Ovary (tissue), 9 donors: ENCODE results near the gene ATG5. TPM values are rescaled to one million over a fixed set of nuclear protein-coding genes. Genes with fewer than 3 reads are reported as not detected.
"Not testable (repeated sequence)": the region's sequence is repeated elsewhere in the genome, so short reads cannot be mapped to it uniquely, and the experiment has no call there.

Experiments
- DNase-seq, 5 donors: peaks; one replicate each; pipeline ENCODE4 v3.0.0-alpha.2; 2019 to 2020
- H3K27ac ChIP-seq, 2 donors: fragments of 200-600 bp; one replicate each; pipeline versions ENCODE4 v1.5.1 to v1.8.0; 2019 to 2022
- H3K27me3 ChIP-seq: fragments of 200-600 bp; one replicate; pipeline ENCODE4 v1.8.0; 2022
- H3K36me3 ChIP-seq: fragments of 200-600 bp; sonication (generic); one replicate; pipeline ENCODE4 v1.5.1; 2019
- H3K4me1 ChIP-seq: one replicate; pipeline ENCODE4 v1.8.1; 2013; ENCODE audit warnings: mild to moderate bottlenecking, moderate library complexity; ENCODE audit not compliant: insufficient read depth
- H3K4me3 ChIP-seq: fragments of 200-600 bp; sonication (generic); one replicate; pipeline ENCODE4 v1.5.1; 2017
- H3K9me3 ChIP-seq, 2 donors: fragments of 200-600 bp in 1 of 2; sonication (generic) in 1 of 2; one replicate each; pipeline versions ENCODE4 v1.5.1 to v1.8.1; 2013 to 2019; ENCODE audit warnings: mild to moderate bottlenecking in 1 of 2, moderate library complexity in 1 of 2
- CTCF ChIP-seq, 3 donors: fragments of 450-650 bp in 2 of 3; fragments of 200-600 bp in 1 of 3; IDR thresholded peaks; one replicate each; pipeline versions ENCODE4 v1.5.1 to v1.8.0; 2016 to 2022; ENCODE audit warnings: antibody characterized with exemption in 3 of 3, mild to moderate bottlenecking in 1 of 3
- EP300 ChIP-seq: sonication (generic); formaldehyde crosslinking; IDR thresholded peaks from one replicate; pipeline ENCODE4 v1.6.1; 2017; ENCODE audit warnings: antibody characterized with exemption
- POLR2A ChIP-seq: fragments of 450-650 bp; IDR thresholded peaks from one replicate; pipeline ENCODE4 v1.6.1; 2017; ENCODE audit warnings: antibody characterized with exemption, mild to moderate bottlenecking, moderate library complexity
- WGBS, 3 donors: extraction: QIAGEN DNeasy Blood & Tissue Kit in 1 of 3; methylation state at CpG; one replicate each; pipeline versions ENCODE4 v1.1.5 to v1.1.7; 2013 to 2017; 5-methylcytosine and 5-hydroxymethylcytosine counted together
- intact Hi-C, 4 donors: fragments of 100-400 bp; cut with DNase I; formaldehyde crosslinking; loops; one replicate each; pipeline versions ENCODE4 v1.11.0 to v1.15.1; 2022 to 2023
- polyA plus RNA-seq, 2 donors: library from polyadenylated mRNA; stranded (reverse); fragments of 200-250 nt in 1 of 2; fragments of 350-450 nt in 1 of 2; fragmentation: Illumina TruSeq in 1 of 2; extraction: RNeasy Lipid Tissue Mini Kit (QIAGEN cat#74804) in 1 of 2; gene quantifications; one replicate each; pipeline ENCODE4 v1.2.3, GENCODE V29; 2013 to 2014
- total RNA-seq, 7 donors: library from RNA; depleted of rRNA in 2 of 7; stranded (reverse); fragments of >200 nt in 2 of 7; fragmentation: NEBNext Ultra II Directional in 3 of 7; extraction: Animal tissue kit (Norgen Biotek cat#: 25700) in 3 of 7; gene quantifications; one replicate each; pipeline versions ENCODE4 v1.1.0 to v1.2.4, GENCODE V29; 2016 to 2023
- donor health status: DM: no; HTN: no; CAD: no; lungs with moderate emphysema.
- donor health status: DM: no; HTN: no; CAD: no.
- donor health status: Bipolar disorder and iron deficiency.
- donor health status: DM: yes; HTN: yes; CAD: no.
- donor health status: DM: no; HTN: no; CAD: no.
- donor health status: DM: yes; HTN: yes; CAD: no.

The ATG5 gene
- total and polyA plus RNA-seq, 9 donors: 17.3 to 35.2 (median 28.3) TPM

GRCh38 chr6:106154326-106154725, 171.2 kb downstream of the ATG5 start:
- intact Hi-C loops: no loop called here
- DNase-seq: no peak
- no peaks in the 10 kb centered on the region for H3K36me3 ChIP-seq
- H3K9me3 ChIP-seq: no peaks in the 10 kb centered on the region
- H3K4me3 ChIP-seq: no peak overlapping the region
- TF ChIP-seq POLR2A (no peak), EP300 (no peak), CTCF (IDR thresholded peaks at IDR 0.05) (no peak)
- no peaks in the 10 kb centered on the region for H3K4me1 ChIP-seq
- WGBS, 3 donors: 91 to 96% (median 95%) methylated on average over 8 of the region's 8 CpGs
- no peaks in the 10 kb centered on the region for H3K27me3 ChIP-seq
- no peak overlapping the region for H3K27ac ChIP-seq

GRCh38 chr6:106152952-106153351, 172.6 kb downstream of the ATG5 start:
- WGBS, 3 donors: 85 to 92% (median 87%) methylated on average over 4 of the region's 4 CpGs
- DNase-seq: no peak
- no peak overlapping the region for H3K4me3 ChIP-seq
- no peaks in the 10 kb centered on the region for H3K9me3 ChIP-seq
- no peaks in the 10 kb centered on the region for H3K36me3 ChIP-seq
- intact Hi-C loops: no loop called here
- no peak overlapping the region for H3K27ac ChIP-seq
- TF ChIP-seq EP300: no peak
- no peak for TF ChIP-seq POLR2A
- no peak for TF ChIP-seq CTCF (IDR thresholded peaks at IDR 0.05)
- H3K4me1 ChIP-seq: no peaks in the 10 kb centered on the region
- no peaks in the 10 kb centered on the region for H3K27me3 ChIP-seq

- H3K4me1 ChIP-seq, H3K4me3 ChIP-seq, H3K27me3 ChIP-seq, DNase-seq, H3K9me3 ChIP-seq, H3K27ac ChIP-seq, H3K36me3 ChIP-seq, intact Hi-C loops: not testable (repeated sequence)
- 80 to 84% (median 82%) methylated on average over 3 of the region's 3 CpGs for WGBS, 3 donors
Measured at GRCh38 chr6:106152476-106152875, 173.1 kb downstream of the ATG5 start.

GRCh38 chr6:106149472-106150069, 176.0 kb downstream of the ATG5 start:
- no peak overlapping the region for H3K27ac ChIP-seq
- no peaks in the 10 kb centered on the region for H3K36me3 ChIP-seq
- WGBS, 3 donors: 88 to 100% (median 100%) methylated on average over 1 of the region's 1 CpG
- TF ChIP-seq EP300 (no peak), POLR2A (no peak), CTCF (IDR thresholded peaks at IDR 0.05) (no peak)
- H3K4me1 ChIP-seq: no peaks in the 10 kb centered on the region
- intact Hi-C loops: no loop called here
- no peak for DNase-seq
- no peak overlapping the region for H3K4me3 ChIP-seq
- H3K9me3 ChIP-seq: no peaks in the 10 kb centered on the region
- no peaks in the 10 kb centered on the region for H3K27me3 ChIP-seq

GRCh38 chr6:106147476-106147875, 178.1 kb downstream of the ATG5 start:
- Histone ChIP-seq H3K36me3 (no peaks in the 10 kb centered on the region), H3K4me3 (no peak overlapping the region), H3K27me3 (no peaks in the 10 kb centered on the region), H3K9me3 (no peaks in the 10 kb centered on the region), H3K27ac (no peak overlapping the region), H3K4me1 (no peaks in the 10 kb centered on the region)
- no peak for DNase-seq
- 32 to 72% (median 51%) methylated on average over 1 to 2 of the region's 2 CpGs for WGBS, 3 donors
- TF ChIP-seq EP300 (no peak), CTCF (IDR thresholded peaks at IDR 0.05) (no peak), POLR2A (no peak)
- intact Hi-C loops: no loop called here
